Neural cell (in vitro differentiated cells): ENCODE data around the gene DIAPH1. TPM values are rescaled to one million over a fixed set of nuclear protein-coding genes. Genes with fewer than 3 reads are reported as not detected.

Source experiments
- H2AFZ ChIP-seq: fragments of 200-600, 300-800 bp; sonication (generic), shearing (Covaris generic); 2 replicates; pipeline ENCODE4 v1.6.0; 2014; ENCODE audit warnings: low read depth, mild to moderate bottlenecking, antibody characterized with exemption, low read length, moderate library complexity
- H3F3A ChIP-seq: fragments of 200-600 bp; shearing (Covaris generic); 2 replicates; pipeline ENCODE4 v1.6.1; 2016; ENCODE audit warnings: mild to moderate bottlenecking, moderate library complexity, mixed read lengths, antibody characterized with exemption, low read length; ENCODE audit not compliant: insufficient read depth, poor library complexity, severe bottlenecking
- H3K27ac ChIP-seq: fragments of 200-600, 300-800 bp; sonication (generic), shearing (Covaris generic); 2 replicates; pipeline ENCODE4 v1.5.1; 2014; ENCODE audit warnings: mild to moderate bottlenecking, low read length, moderate library complexity
- H3K27me3 ChIP-seq: fragments of 300-800, 200-600 bp; sonication (generic), shearing (Covaris generic); 2 replicates; pipeline ENCODE4 v1.6.0; 2014; ENCODE audit warnings: mild to moderate bottlenecking, low read depth, low read length, moderate library complexity; ENCODE audit not compliant: insufficient read depth
- H3K36me3 ChIP-seq: fragments of 300-800, 200-600 bp; sonication (generic), shearing (Covaris generic); 2 replicates; pipeline ENCODE4 v1.5.1; 2014; ENCODE audit warnings: mild to moderate bottlenecking, antibody characterized with exemption, low read length, moderate library complexity; ENCODE audit not compliant: insufficient read depth
- H3K4me2 ChIP-seq: fragments of 300-800, 200-600 bp; sonication (generic), shearing (Covaris generic); 2 replicates; pipeline ENCODE4 v1.6.0; 2014; ENCODE audit warnings: mild to moderate bottlenecking, low read length
- H3K4me3 ChIP-seq: fragments of 300-800, 200-600 bp; sonication (generic), shearing (Covaris generic); 2 replicates; pipeline ENCODE4 v1.5.1; 2014; ENCODE audit warnings: mild to moderate bottlenecking, low read length, moderate library complexity
- H3K79me2 ChIP-seq: fragments of 200-600 bp; shearing (Covaris generic); replicated peaks from 2 replicates; pipeline ENCODE4 v1.6.0; 2014; ENCODE audit warnings: mild to moderate bottlenecking, low read length, moderate library complexity; ENCODE audit not compliant: insufficient read depth
- H3K9ac ChIP-seq: fragments of 300-800, 200-600 bp; sonication (generic), shearing (Covaris generic); 2 replicates; pipeline ENCODE4 v1.6.1; 2016; ENCODE audit warnings: mild to moderate bottlenecking, low read length, mixed read lengths
- H3K9me2 ChIP-seq: fragments of 200-600 bp; shearing (Covaris generic); 2 replicates; pipeline ENCODE4 v1.6.1; 2016; ENCODE audit warnings: mild to moderate bottlenecking, low read length, mixed read lengths; ENCODE audit not compliant: insufficient read depth
- H3K9me3 ChIP-seq: fragments of 200-600, 300-800 bp; sonication (generic), shearing (Covaris generic); 2 replicates; pipeline ENCODE4 v1.6.1; 2016; ENCODE audit warnings: mild to moderate bottlenecking, mixed run types, low read length, moderate library complexity, mixed read lengths
- H4K20me1 ChIP-seq: fragments of 200-600 bp; shearing (Covaris generic); 2 replicates; pipeline ENCODE4 v1.6.1; 2016; ENCODE audit warnings: mild to moderate bottlenecking, mixed run types; ENCODE audit not compliant: insufficient read depth
- CTCF ChIP-seq: fragments of 450-650 bp; IDR thresholded peaks from 2 replicates; pipeline ENCODE4 v1.5.1; 2014; ENCODE audit warnings: antibody characterized with exemption, mild to moderate bottlenecking, moderate library complexity; ENCODE audit not compliant: poor library complexity, severe bottlenecking
- EP300 ChIP-seq: fragments of 450-650 bp; conservative IDR thresholded peaks from 2 replicates; pipeline ENCODE4 v1.6.1; 2014; ENCODE audit warnings: antibody characterized with exemption, mild to moderate bottlenecking, moderate library complexity; ENCODE audit not compliant: poor library complexity, severe bottlenecking
- EZH2 ChIP-seq: fragments of 200-600, 300-800 bp; shearing (Covaris generic), sonication (generic); IDR thresholded peaks from 2 replicates; pipeline ENCODE4 v1.6.1; 2014; ENCODE audit warnings: antibody characterized with exemption, low read length, borderline replicate concordance, mild to moderate bottlenecking; ENCODE audit not compliant: insufficient read depth, poor library complexity, severe bottlenecking
- MXI1 ChIP-seq: fragments of 450-650 bp; conservative IDR thresholded peaks from 2 replicates; pipeline ENCODE4 v1.6.1; 2014; ENCODE audit warnings: antibody characterized with exemption, mild to moderate bottlenecking; ENCODE audit not compliant: poor library complexity, severe bottlenecking
- POLR2AphosphoS5 ChIP-seq: IDR thresholded peaks from 2 replicates; pipeline ENCODE4 v1.6.1; 2012
- RAD21 ChIP-seq: fragments of 450-650 bp; conservative IDR thresholded peaks from 2 replicates; pipeline ENCODE4 v1.6.1; 2014; ENCODE audit warnings: antibody characterized with exemption, mild to moderate bottlenecking, moderate library complexity
- REST ChIP-seq: IDR thresholded peaks from 2 replicates; pipeline ENCODE4 v1.6.1; 2012; ENCODE audit warnings: borderline replicate concordance
- SMC3 ChIP-seq: fragments of 450-650 bp; conservative IDR thresholded peaks from 2 replicates; pipeline ENCODE4 v1.6.1; 2014; ENCODE audit warnings: antibody characterized with exemption, mild to moderate bottlenecking, moderate library complexity; ENCODE audit not compliant: poor library complexity
- TAF1 ChIP-seq: IDR thresholded peaks from 2 replicates; pipeline ENCODE4 v1.6.1; 2012; ENCODE audit warnings: low read depth
- polyA plus RNA-seq: library from polyadenylated mRNA; depleted of rRNA; stranded (reverse); fragments of >200 nt; gene quantifications from 2 replicates; pipeline ENCODE4 v1.2.3, GENCODE V29; 2014

Gene DIAPH1
- polyA plus RNA-seq, 1 donor from 2014 or later: 21.9 TPM

GRCh38 chr5:141507387-141508091 lies 111.3 kb downstream of the DIAPH1 start:
- H2AFZ ChIP-seq: no peak overlapping the region
- no peaks in the 10 kb centered on the region for H4K20me1 ChIP-seq
- TF ChIP-seq SMC3 (no peak), MXI1 (no peak), TAF1 (no peak), EZH2 (no peak), POLR2AphosphoS5 (no peak), EP300 (no peak), RAD21 (no peak), CTCF (no peak), REST (no peak)
- no peak overlapping the region for H3K27ac ChIP-seq
- peaks cover 5% of the 10 kb centered on the region for H3K36me3 ChIP-seq
- H3K9me3 ChIP-seq: no peaks in the 10 kb centered on the region
- peaks cover 2% of the 10 kb centered on the region for H3F3A ChIP-seq
- H3K9ac ChIP-seq: peak overlapping the region; percentile 61
- no peaks in the 10 kb centered on the region for H3K79me2 ChIP-seq
- no peaks in the 10 kb centered on the region for H3K27me3 ChIP-seq
- no peak overlapping the region for H3K4me3 ChIP-seq
- no peaks in the 10 kb centered on the region for H3K9me2 ChIP-seq
- H3K4me2 ChIP-seq: no peak overlapping the region

DNA sequence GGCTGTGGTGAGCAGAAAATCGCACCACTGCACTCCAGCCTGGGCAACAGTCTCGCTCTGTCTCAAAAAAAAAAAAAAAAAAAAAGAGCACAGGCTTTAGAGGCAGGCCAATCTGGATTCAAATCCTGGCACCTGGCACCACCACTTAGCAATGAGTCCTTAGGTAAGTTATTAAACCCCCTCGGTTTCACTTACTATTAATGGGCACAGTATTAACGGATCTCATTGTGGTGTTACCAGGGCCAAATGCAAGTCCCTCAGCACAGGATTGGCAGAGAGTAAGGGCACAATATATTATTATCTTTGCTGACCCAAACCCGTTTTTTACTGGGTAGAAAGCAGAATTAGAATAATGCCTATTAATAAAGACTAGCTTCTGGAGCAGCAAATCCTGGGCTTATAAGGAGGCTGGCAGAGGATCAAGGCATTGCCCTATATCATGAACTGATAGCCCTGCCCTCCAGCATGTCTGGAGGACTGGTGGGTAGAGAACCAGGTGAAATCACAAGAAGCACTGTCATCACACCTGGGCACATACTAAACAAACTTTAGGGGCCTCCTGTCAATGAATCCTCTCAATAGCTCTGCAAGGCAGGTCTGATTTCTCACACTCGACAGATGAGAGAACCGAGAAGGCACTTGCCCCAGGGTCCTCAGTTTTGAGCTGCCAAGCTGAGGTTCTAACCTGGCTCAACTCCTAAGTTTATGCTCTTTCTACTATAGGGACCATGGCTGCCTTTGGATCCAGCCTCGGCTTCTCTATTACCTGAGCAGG lies 112.2 kb downstream of the DIAPH1 start:
- Histone ChIP-seq H3K4me2 (no peak overlapping the region), H3K36me3 (peaks cover under 1% of the 10 kb centered on the region), H4K20me1 (no peaks in the 10 kb centered on the region), H3F3A (peaks cover 2% of the 10 kb centered on the region), H3K4me3 (no peak overlapping the region), H2AFZ (no peak overlapping the region), H3K9me2 (no peaks in the 10 kb centered on the region), H3K79me2 (no peaks in the 10 kb centered on the region), H3K27me3 (no peaks in the 10 kb centered on the region), H3K9ac (no peak overlapping the region), H3K9me3 (no peaks in the 10 kb centered on the region), H3K27ac (no peak overlapping the region)
- TF ChIP-seq RAD21: no peak
- no peak for TF ChIP-seq TAF1
- TF ChIP-seq POLR2AphosphoS5: no peak
- TF ChIP-seq EP300: no peak
- no peak for TF ChIP-seq CTCF
- no peak for TF ChIP-seq MXI1
- no peak for TF ChIP-seq SMC3
- TF ChIP-seq REST: no peak
- no peak for TF ChIP-seq EZH2
